SK-N-SH treated with all-trans-retinoic acid at 6 μM for 48 hours (cell line): ENCODE results near the gene MCM5.

Experiments used
- ATAC-seq: fragments of 200-7000 bp; cut with Tn5 transposase; 3 replicates; pipeline ENCODE4 v1.9.1; 2020; ENCODE audit warnings: mild to moderate bottlenecking, moderate library complexity
- ARNTL ChIP-seq: fragments of 450-650 bp; formaldehyde crosslinking; IDR thresholded peaks from 2 replicates; pipeline ENCODE4 v1.5.0; 2020; ENCODE audit warnings: low read depth, mild to moderate bottlenecking, moderate library complexity, borderline replicate concordance
- BACH2 ChIP-seq: fragments of 250-450 bp; sonication (Bioruptor Pico); IDR thresholded peaks from 2 replicates; pipeline ENCODE4 v1.9.0; 2021; ENCODE audit warnings: mild to moderate bottlenecking, borderline replicate concordance
- CSDC2 ChIP-seq: fragments of 250-450 bp; sonication (Bioruptor Pico); IDR thresholded peaks from 2 replicates; pipeline ENCODE4 v1.5.0; 2020; ENCODE audit warnings: mild to moderate bottlenecking, moderate library complexity
- ESRRG ChIP-seq: fragments of 250-450 bp; sonication (Bioruptor Pico); IDR thresholded peaks from 2 replicates; pipeline ENCODE4 v1.6.1; 2021; ENCODE audit warnings: mild to moderate bottlenecking
- GLIS3 ChIP-seq: fragments of 250-450 bp; sonication (Bioruptor Pico); IDR thresholded peaks from 2 replicates; pipeline ENCODE4 v1.5.0; 2020; ENCODE audit warnings: mild to moderate bottlenecking, moderate library complexity
- ISL1 ChIP-seq: fragments of 250-450 bp; sonication (Bioruptor Pico); IDR thresholded peaks from 2 replicates; pipeline ENCODE4 v2.1.2; 2022; ENCODE audit warnings: mild to moderate bottlenecking, moderate library complexity
- OSR1 ChIP-seq: fragments of 250-450 bp; sonication (Bioruptor Pico); IDR thresholded peaks from 2 replicates; pipeline ENCODE4 v1.8.0; 2022; ENCODE audit warnings: moderate library complexity, mild to moderate bottlenecking, inconsistent platforms
- PATZ1 ChIP-seq: fragments of 250-450 bp; sonication (Bioruptor Pico); IDR thresholded peaks from 2 replicates; pipeline ENCODE4 v1.8.0; 2020; ENCODE audit warnings: mild to moderate bottlenecking, moderate library complexity, borderline replicate concordance
- PPARA ChIP-seq: fragments of 250-450 bp; sonication (Bioruptor Pico); IDR thresholded peaks from 2 replicates; pipeline ENCODE4 v1.5.0; 2020; ENCODE audit warnings: mild to moderate bottlenecking, borderline replicate concordance
- RARB ChIP-seq: fragments of 250-450 bp; sonication (Bioruptor Pico); IDR thresholded peaks from 2 replicates; pipeline ENCODE4 v1.8.0; 2021; ENCODE audit warnings: mild to moderate bottlenecking, moderate library complexity
- SNAI2 ChIP-seq: fragments of 250-450 bp; sonication (Bioruptor Pico); IDR thresholded peaks from 2 replicates; pipeline ENCODE4 v1.5.0; 2020; ENCODE audit warnings: mild to moderate bottlenecking, moderate library complexity
- TCF4 ChIP-seq: fragments of 250-450 bp; sonication (Bioruptor Pico); IDR thresholded peaks from 2 replicates; pipeline ENCODE4 v1.8.0; 2021; ENCODE audit warnings: mild to moderate bottlenecking, moderate library complexity, borderline replicate concordance
- TOX ChIP-seq: fragments of 250-450 bp; sonication (Bioruptor Pico); IDR thresholded peaks from 2 replicates; pipeline ENCODE4 v1.8.0; 2021; ENCODE audit warnings: mild to moderate bottlenecking, moderate library complexity, borderline replicate concordance
- TSHZ2 ChIP-seq: fragments of 250-450 bp; sonication (Bioruptor Pico); IDR thresholded peaks from 2 replicates; pipeline ENCODE4 v1.5.0; 2020; ENCODE audit warnings: mild to moderate bottlenecking, moderate library complexity
- ZC3H10 ChIP-seq: fragments of 250-450 bp; sonication (Bioruptor Pico); IDR thresholded peaks from 2 replicates; pipeline ENCODE4 v1.5.1; 2021; ENCODE audit warnings: mild to moderate bottlenecking, moderate library complexity
- ZFP3 ChIP-seq: fragments of 250-450 bp; sonication (Bioruptor Pico); IDR thresholded peaks from 2 replicates; pipeline ENCODE4 v1.5.0; 2020; ENCODE audit warnings: mild to moderate bottlenecking, moderate library complexity
- ZNF565 ChIP-seq: fragments of 450-650 bp; formaldehyde crosslinking; conservative IDR thresholded peaks from 2 replicates; pipeline ENCODE4 v1.5.0; 2020; ENCODE audit warnings: low read depth, mild to moderate bottlenecking, moderate library complexity
- ZNF8 ChIP-seq: fragments of 450-650 bp; formaldehyde crosslinking; IDR thresholded peaks from 2 replicates; pipeline ENCODE4 v1.5.0; 2020; ENCODE audit warnings: mild to moderate bottlenecking, moderate library complexity
- TF ChIP-seq, protein P1 (sequence below): fragments of 250-450 bp; sonication (Bioruptor Pico); IDR thresholded peaks from 2 replicates; pipeline ENCODE4 v1.8.0; 2021; ENCODE audit warnings: low read depth, mild to moderate bottlenecking, moderate library complexity, borderline replicate concordance
- TF ChIP-seq, protein P2 (sequence below): fragments of 250-450 bp; sonication (Bioruptor Pico); IDR thresholded peaks from 2 replicates; pipeline ENCODE4 v1.5.1; 2020; ENCODE audit warnings: low read depth, mild to moderate bottlenecking, moderate library complexity
- TF ChIP-seq, protein P3 (sequence below): fragments of 250-450 bp; sonication (Bioruptor Pico); IDR thresholded peaks from 2 replicates; pipeline ENCODE4 v1.5.1; 2021; ENCODE audit warnings: mild to moderate bottlenecking, moderate library complexity

Gene MCM5

DNA sequence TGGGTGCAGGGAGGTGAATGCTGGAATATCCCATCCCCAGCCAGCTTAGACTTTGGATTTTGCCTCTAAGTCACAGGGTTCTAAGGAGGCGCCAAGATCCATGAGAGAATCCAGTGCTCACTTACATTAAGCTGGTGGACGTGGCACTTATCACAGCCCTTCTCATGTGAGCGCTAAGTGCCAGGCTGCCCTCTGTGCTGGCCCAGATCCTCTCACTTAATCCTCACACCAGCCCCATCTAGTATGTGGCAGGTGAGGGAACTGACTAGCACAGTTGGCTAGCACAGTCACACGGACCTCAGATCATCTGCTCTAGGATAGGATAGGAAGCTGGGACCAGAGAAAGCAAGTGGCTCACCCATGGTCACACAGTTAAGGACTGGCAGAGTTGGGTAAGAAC is 15.4 kb upstream of the MCM5 start:
- TF ChIP-seq ZFP3 (CRISPR knock-in tag) (no peak), ESRRG (no peak), PPARA (CRISPR knock-in tag) (no peak), TSHZ2 (CRISPR knock-in tag) (no peak), CSDC2 (CRISPR knock-in tag) (no peak), TCF4 (no peak), PATZ1 (CRISPR knock-in tag) (no peak)
- ATAC-seq = no peak

- ATAC-seq = no peak
- TF ChIP-seq BACH2 (CRISPR knock-in tag) = no peak
- TF ChIP-seq TOX (CRISPR knock-in tag) = no peak
- no peak for TF ChIP-seq ZFP3 (CRISPR knock-in tag)
- TF ChIP-seq, protein P1, sequence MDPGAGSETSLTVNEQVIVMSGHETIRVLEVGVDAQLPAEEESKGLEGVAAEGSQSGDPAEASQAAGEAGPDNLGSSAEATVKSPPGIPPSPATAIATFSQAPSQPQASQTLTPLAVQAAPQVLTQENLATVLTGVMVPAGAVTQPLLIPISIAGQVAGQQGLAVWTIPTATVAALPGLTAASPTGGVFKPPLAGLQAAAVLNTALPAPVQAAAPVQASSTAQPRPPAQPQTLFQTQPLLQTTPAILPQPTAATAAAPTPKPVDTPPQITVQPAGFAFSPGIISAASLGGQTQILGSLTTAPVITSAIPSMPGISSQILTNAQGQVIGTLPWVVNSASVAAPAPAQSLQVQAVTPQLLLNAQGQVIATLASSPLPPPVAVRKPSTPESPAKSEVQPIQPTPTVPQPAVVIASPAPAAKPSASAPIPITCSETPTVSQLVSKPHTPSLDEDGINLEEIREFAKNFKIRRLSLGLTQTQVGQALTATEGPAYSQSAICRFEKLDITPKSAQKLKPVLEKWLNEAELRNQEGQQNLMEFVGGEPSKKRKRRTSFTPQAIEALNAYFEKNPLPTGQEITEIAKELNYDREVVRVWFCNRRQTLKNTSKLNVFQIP (CRISPR knock-in tag) = no peak
- TF ChIP-seq GLIS3 (CRISPR knock-in tag) = no peak
- no peak for TF ChIP-seq TCF4
- no peak for TF ChIP-seq CSDC2 (CRISPR knock-in tag)
- no peak for TF ChIP-seq OSR1 (CRISPR knock-in tag)
- no peak for TF ChIP-seq ZNF565 (CRISPR knock-in tag)
- no peak for TF ChIP-seq ESRRG
- TF ChIP-seq, protein P2, sequence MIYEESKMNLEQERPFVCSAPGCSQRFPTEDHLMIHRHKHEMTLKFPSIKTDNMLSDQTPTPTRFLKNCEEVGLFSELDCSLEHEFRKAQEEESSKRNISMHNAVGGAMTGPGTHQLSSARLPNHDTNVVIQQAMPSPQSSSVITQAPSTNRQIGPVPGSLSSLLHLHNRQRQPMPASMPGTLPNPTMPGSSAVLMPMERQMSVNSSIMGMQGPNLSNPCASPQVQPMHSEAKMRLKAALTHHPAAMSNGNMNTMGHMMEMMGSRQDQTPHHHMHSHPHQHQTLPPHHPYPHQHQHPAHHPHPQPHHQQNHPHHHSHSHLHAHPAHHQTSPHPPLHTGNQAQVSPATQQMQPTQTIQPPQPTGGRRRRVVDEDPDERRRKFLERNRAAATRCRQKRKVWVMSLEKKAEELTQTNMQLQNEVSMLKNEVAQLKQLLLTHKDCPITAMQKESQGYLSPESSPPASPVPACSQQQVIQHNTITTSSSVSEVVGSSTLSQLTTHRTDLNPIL = no peak
- no peak for TF ChIP-seq ZNF8 (CRISPR knock-in tag)
- TF ChIP-seq ISL1 (CRISPR knock-in tag) = no peak
- TF ChIP-seq, protein P3, sequence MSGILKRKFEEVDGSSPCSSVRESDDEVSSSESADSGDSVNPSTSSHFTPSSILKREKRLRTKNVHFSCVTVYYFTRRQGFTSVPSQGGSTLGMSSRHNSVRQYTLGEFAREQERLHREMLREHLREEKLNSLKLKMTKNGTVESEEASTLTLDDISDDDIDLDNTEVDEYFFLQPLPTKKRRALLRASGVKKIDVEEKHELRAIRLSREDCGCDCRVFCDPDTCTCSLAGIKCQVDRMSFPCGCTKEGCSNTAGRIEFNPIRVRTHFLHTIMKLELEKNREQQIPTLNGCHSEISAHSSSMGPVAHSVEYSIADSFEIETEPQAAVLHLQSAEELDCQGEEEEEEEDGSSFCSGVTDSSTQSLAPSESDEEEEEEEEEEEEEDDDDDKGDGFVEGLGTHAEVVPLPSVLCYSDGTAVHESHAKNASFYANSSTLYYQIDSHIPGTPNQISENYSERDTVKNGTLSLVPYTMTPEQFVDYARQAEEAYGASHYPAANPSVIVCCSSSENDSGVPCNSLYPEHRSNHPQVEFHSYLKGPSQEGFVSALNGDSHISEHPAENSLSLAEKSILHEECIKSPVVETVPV (CRISPR knock-in tag) = no peak
- no peak for TF ChIP-seq TSHZ2 (CRISPR knock-in tag)
- TF ChIP-seq RARB (CRISPR knock-in tag) = no peak
- TF ChIP-seq ARNTL (CRISPR knock-in tag) = no peak
- TF ChIP-seq SNAI2 (CRISPR knock-in tag) = no peak
- no peak for TF ChIP-seq ZC3H10 (CRISPR knock-in tag)
- no peak for TF ChIP-seq PPARA (CRISPR knock-in tag)
Measured at GRCh38 chr22:35384975-35385588, 14.9 kb upstream of the MCM5 start.
